ENCODE measurements around the gene BTBD6.

The BTBD6 gene

GRCh38 chr14:105267820-105268548, 19.7 kb downstream of the BTBD6 start:
- no peak overlapping the region for H3K4me2 ChIP-seq (ENCODE audit: low read length)
- no peak for TF ChIP-seq CTCF (IDR thresholded peaks at IDR 0.05)
- no peak overlapping the region for H3K4me3 ChIP-seq (ENCODE audit: low read depth, low read length)
- H3K9ac ChIP-seq: no peak overlapping the region
- H3K27me3 ChIP-seq (ENCODE audit: control insufficient read depth, insufficient read depth, low read length): no peaks in the 10 kb centered on the region
- no peaks in the 10 kb centered on the region for H3K9me3 ChIP-seq (ENCODE audit: control insufficient read depth, low read length)
- peaks cover 14% of the 10 kb centered on the region for H3K79me2 ChIP-seq
- H3K36me3 ChIP-seq (ENCODE audit: control insufficient read depth, insufficient read depth, low read length): no peaks in the 10 kb centered on the region
- H3K4me1 ChIP-seq: no peaks in the 10 kb centered on the region
- H3K27ac ChIP-seq: no peak overlapping the region
- no peak overlapping the region for H2AFZ ChIP-seq

GRCh38 chr14:105268736-105269354, 20.5 kb downstream of the BTBD6 start:
- Histone ChIP-seq H3K79me2 (peaks cover 11% of the 10 kb centered on the region), H3K27ac (no peak overlapping the region), H3K36me3 (ENCODE audit: control insufficient read depth, insufficient read depth, low read length) (no peaks in the 10 kb centered on the region), H3K9ac (no peak overlapping the region), H3K27me3 (ENCODE audit: control insufficient read depth, insufficient read depth, low read length) (no peaks in the 10 kb centered on the region), H3K9me3 (ENCODE audit: control insufficient read depth, low read length) (no peaks in the 10 kb centered on the region), H2AFZ (no peak overlapping the region), H3K4me3 (ENCODE audit: low read depth, low read length) (no peak overlapping the region), H3K4me2 (ENCODE audit: low read length) (no peak overlapping the region), H3K4me1 (no peaks in the 10 kb centered on the region)
- no peak for TF ChIP-seq CTCF (IDR thresholded peaks at IDR 0.05)

GRCh38 chr14:105269405-105269804, 21.1 kb downstream of the BTBD6 start:
- Histone ChIP-seq H3K9me3 (ENCODE audit: control insufficient read depth, low read length) (no peaks in the 10 kb centered on the region), H3K9ac (no peak overlapping the region), H3K4me3 (ENCODE audit: low read depth, low read length) (no peak overlapping the region), H2AFZ (no peak overlapping the region), H3K79me2 (peaks cover 13% of the 10 kb centered on the region), H3K27ac (no peak overlapping the region), H3K36me3 (ENCODE audit: control insufficient read depth, insufficient read depth, low read length) (no peaks in the 10 kb centered on the region), H3K4me1 (no peaks in the 10 kb centered on the region), H3K27me3 (ENCODE audit: control insufficient read depth, insufficient read depth, low read length) (no peaks in the 10 kb centered on the region), H3K4me2 (ENCODE audit: low read length) (no peak overlapping the region)
- no peak for TF ChIP-seq CTCF (IDR thresholded peaks at IDR 0.05)

- Histone ChIP-seq H3K27ac (no peak overlapping the region), H2AFZ (no peak overlapping the region), H3K27me3 (ENCODE audit: control insufficient read depth, insufficient read depth, low read length) (no peaks in the 10 kb centered on the region)
These were observed 23.0 kb downstream of the BTBD6 start for GRCh38 chr14:105271224-105271890.

More at GRCh38 chr14:105271224-105271890, 23.0 kb downstream of the BTBD6 start:
- Histone ChIP-seq H3K4me3 (ENCODE audit: low read depth, low read length) (no peak overlapping the region), H3K9me3 (ENCODE audit: control insufficient read depth, low read length) (no peaks in the 10 kb centered on the region), H3K9ac (no peak overlapping the region), H3K79me2 (peaks cover 24% of the 10 kb centered on the region), H3K36me3 (ENCODE audit: control insufficient read depth, insufficient read depth, low read length) (no peaks in the 10 kb centered on the region), H3K4me1 (peaks cover 8% of the 10 kb centered on the region), H3K4me2 (ENCODE audit: low read length) (no peak overlapping the region)
- TF ChIP-seq CTCF (IDR thresholded peaks at IDR 0.05): no peak
